Activated naive CD4-positive, alpha-beta T cell treated with anti-CD3 and anti-CD28 coated beads, Interleukin-2, amount 10 ng/mL, durations not matched to agents 7 days and 5 days (primary cell): Measurements from ENCODE around the gene ANKLE1.

Source experiments
- CTCF ChIA-PET: fragments of 350-600 bp; sonication (Branson Sonifier 250); formaldehyde crosslinking; loops from one replicate; lab custom pipeline; 2021; ENCODE audit warnings: antibody characterized with exemption; lab: Charles Lee
- DNase-seq: peaks from one replicate; pipeline ENCODE4 v3.0.0-alpha.2; 2020
- H3K27ac Mint-ChIP-seq: one replicate; pipeline ENCODE4 v1.8.0; 2021; ENCODE audit warnings: mild to moderate bottlenecking, moderate library complexity, mixed read lengths
- H3K27me3 Mint-ChIP-seq: one replicate; pipeline ENCODE4 v1.8.0; 2021; ENCODE audit warnings: mild to moderate bottlenecking, mixed read lengths
- H3K36me3 Mint-ChIP-seq: one replicate; pipeline ENCODE4 v1.8.0; 2021; ENCODE audit warnings: mixed read lengths
- H3K4me1 Mint-ChIP-seq: one replicate; pipeline ENCODE4 v1.8.0; 2021; ENCODE audit warnings: mixed read lengths
- H3K4me3 Mint-ChIP-seq: one replicate; pipeline ENCODE4 v1.8.0; 2021; ENCODE audit warnings: mild to moderate bottlenecking, moderate library complexity, mixed read lengths
- H3K9me3 Mint-ChIP-seq: one replicate; pipeline ENCODE4 v1.8.0; 2021; ENCODE audit warnings: mixed read lengths

ANKLE1 gene

GRCh38 chr19:17243211-17243829 lies 38.4 kb upstream of the ANKLE1 start:
- H3K4me3 Mint-ChIP-seq: no peak overlapping the region
- H3K27me3 Mint-ChIP-seq: peaks cover 63% of the 10 kb centered on the region
- H3K4me1 Mint-ChIP-seq: peaks cover 10% of the 10 kb centered on the region
- H3K36me3 Mint-ChIP-seq: no peaks in the 10 kb centered on the region
- no peak for DNase-seq
- no peak overlapping the region for H3K27ac Mint-ChIP-seq
- no peaks in the 10 kb centered on the region for H3K9me3 Mint-ChIP-seq
- CTCF ChIA-PET: interaction anchor here (1.1 to 1.5 kb wide), 3 partner anchors 17 to 38 kb away, joined by 4 to 5 read pairs (median 4); no protein-coding TSS in a partner anchor

- peak overlapping the region; percentile 50 for H3K4me3 Mint-ChIP-seq
- no peak for DNase-seq
- no peaks in the 10 kb centered on the region for H3K9me3 Mint-ChIP-seq
- CTCF ChIA-PET: interaction anchor here (1.1 to 1.5 kb wide), 3 partner anchors 16 to 37 kb away, joined by 4 to 5 read pairs (median 4); no protein-coding TSS in a partner anchor
- peaks cover 67% of the 10 kb centered on the region for H3K27me3 Mint-ChIP-seq
- peaks cover 10% of the 10 kb centered on the region for H3K4me1 Mint-ChIP-seq
- H3K36me3 Mint-ChIP-seq: no peaks in the 10 kb centered on the region
- H3K27ac Mint-ChIP-seq: peak overlapping the region; percentile 24
Observed at GRCh38 chr19:17243830-17244617, 37.7 kb upstream of the ANKLE1 start.

GRCh38 chr19:17244618-17245534 lies 36.8 kb upstream of the ANKLE1 start:
- Mint-ChIP-seq H3K27me3 (peaks cover 75% of the 10 kb centered on the region), H3K9me3 (no peaks in the 10 kb centered on the region), H3K4me3 (peak overlapping the region; percentile 50), H3K4me1 (peaks cover 10% of the 10 kb centered on the region), H3K27ac (no peak overlapping the region), H3K36me3 (no peaks in the 10 kb centered on the region)
- CTCF ChIA-PET: interaction anchor here (1.0 kb wide), 1 partner anchor 9 kb away, joined by 5 read pairs; no protein-coding TSS in a partner anchor
- peak; percentile 35 for DNase-seq

GRCh38 chr19:17245535-17245984 lies 36.1 kb upstream of the ANKLE1 start, which contains the start of gene NR2F6:
TSS of gene NR2F6 (minus strand) at chr19:17245919. CDS start at chr19:17245220, 699 bp downstream.
- CTCF ChIA-PET: interaction anchor here (1.0 kb wide), 1 partner anchor 10 kb away, joined by 5 read pairs; no protein-coding TSS in a partner anchor
- peaks cover 10% of the 10 kb centered on the region for H3K4me1 Mint-ChIP-seq
- H3K9me3 Mint-ChIP-seq: no peaks in the 10 kb centered on the region
- peaks cover 73% of the 10 kb centered on the region for H3K27me3 Mint-ChIP-seq
- peak within 1 kb of the TSS; percentile 84 for H3K4me3 Mint-ChIP-seq
- peak within 1 kb of the TSS; percentile 80 for H3K27ac Mint-ChIP-seq
- no peak for DNase-seq
- H3K36me3 Mint-ChIP-seq: no peaks in the 10 kb centered on the region

GRCh38 chr19:17246681-17247425 lies 34.8 kb upstream of the ANKLE1 start:
- Mint-ChIP-seq H3K27me3 (peaks cover 70% of the 10 kb centered on the region), H3K27ac (no peak overlapping the region), H3K36me3 (no peaks in the 10 kb centered on the region), H3K9me3 (no peaks in the 10 kb centered on the region), H3K4me3 (peak overlapping the region; percentile 35), H3K4me1 (peaks cover 10% of the 10 kb centered on the region)
- DNase-seq: no peak
- CTCF ChIA-PET: no interaction called here

- Mint-ChIP-seq H3K9me3 (no peaks in the 10 kb centered on the region), H3K4me3 (no peak overlapping the region), H3K4me1 (peaks cover 8% of the 10 kb centered on the region), H3K36me3 (no peaks in the 10 kb centered on the region), H3K27ac (no peak overlapping the region), H3K27me3 (peaks cover 58% of the 10 kb centered on the region)
- CTCF ChIA-PET: interaction anchor here (0.6 to 2.6 kb wide), 2 partner anchors 12 to 43 kb away, joined by 3 to 12 read pairs; no protein-coding TSS in a partner anchor
- DNase-seq: no peak
Observed at GRCh38 chr19:17248011-17248776, 33.5 kb upstream of the ANKLE1 start.

- Mint-ChIP-seq H3K9me3 (no peaks in the 10 kb centered on the region), H3K27ac (no peak overlapping the region), H3K4me3 (no peak overlapping the region), H3K4me1 (peaks cover 8% of the 10 kb centered on the region), H3K27me3 (peaks cover 42% of the 10 kb centered on the region), H3K36me3 (no peaks in the 10 kb centered on the region)
- no peak for DNase-seq
- CTCF ChIA-PET: interaction anchor here (2.6 kb wide), 1 partner anchor 11 kb away, joined by 12 read pairs; no protein-coding TSS in a partner anchor
Observed at GRCh38 chr19:17249887-17250548, 31.7 kb upstream of the ANKLE1 start.

GRCh38 chr19:17254636-17255035 lies 27.1 kb upstream of the ANKLE1 start:
- no peak overlapping the region for H3K4me3 Mint-ChIP-seq
- H3K36me3 Mint-ChIP-seq: no peaks in the 10 kb centered on the region
- H3K27ac Mint-ChIP-seq: no peak overlapping the region
- H3K27me3 Mint-ChIP-seq: peaks cover 19% of the 10 kb centered on the region
- H3K4me1 Mint-ChIP-seq: no peaks in the 10 kb centered on the region
- no peak for DNase-seq
- CTCF ChIA-PET: interaction anchor here (0.7 to 1.3 kb wide), 3 partner anchors 11 to 25 kb away, joined by 3 to 5 read pairs (median 3); no protein-coding TSS in a partner anchor
- no peaks in the 10 kb centered on the region for H3K9me3 Mint-ChIP-seq

GRCh38 chr19:17255150-17255621 lies 26.5 kb upstream of the ANKLE1 start:
- Mint-ChIP-seq H3K36me3 (no peaks in the 10 kb centered on the region), H3K4me1 (no peaks in the 10 kb centered on the region), H3K27me3 (peaks cover 21% of the 10 kb centered on the region), H3K4me3 (no peak overlapping the region), H3K9me3 (no peaks in the 10 kb centered on the region), H3K27ac (no peak overlapping the region)
- no peak for DNase-seq
- CTCF ChIA-PET: interaction anchor here (0.7 to 1.3 kb wide), 3 partner anchors 10 to 25 kb away, joined by 3 to 5 read pairs (median 3); no protein-coding TSS in a partner anchor

GRCh38 chr19:17256130-17256529 lies 25.6 kb upstream of the ANKLE1 start:
- peaks cover 26% of the 10 kb centered on the region for H3K27me3 Mint-ChIP-seq
- peaks cover 5% of the 10 kb centered on the region for H3K4me1 Mint-ChIP-seq
- DNase-seq: no peak
- no peak overlapping the region for H3K4me3 Mint-ChIP-seq
- H3K27ac Mint-ChIP-seq: no peak overlapping the region
- H3K9me3 Mint-ChIP-seq: no peaks in the 10 kb centered on the region
- CTCF ChIA-PET: interaction anchor here (0.7 to 1.3 kb wide), 3 partner anchors 21 to 130 kb away, joined by 3 read pairs; no protein-coding TSS in a partner anchor
- H3K36me3 Mint-ChIP-seq: no peaks in the 10 kb centered on the region

GRCh38 chr19:17259118-17259780 lies 22.5 kb upstream of the ANKLE1 start:
- no peak for DNase-seq
- no peaks in the 10 kb centered on the region for H3K9me3 Mint-ChIP-seq
- peaks cover 21% of the 10 kb centered on the region for H3K27me3 Mint-ChIP-seq
- no peak overlapping the region for H3K4me3 Mint-ChIP-seq
- no peaks in the 10 kb centered on the region for H3K36me3 Mint-ChIP-seq
- no peak overlapping the region for H3K27ac Mint-ChIP-seq
- CTCF ChIA-PET: interaction anchor here (1.1 to 1.6 kb wide), 3 partner anchors 16 to 191 kb away, joined by 3 to 10 read pairs (median 4); partner anchors contain the start of gene ANKLE1
- H3K4me1 Mint-ChIP-seq: peaks cover 10% of the 10 kb centered on the region
